HCT116 (cell line): ENCODE measurements around the gene CSNK1D. TPM values are rescaled to one million over a fixed set of nuclear protein-coding genes. Genes with fewer than 3 reads are reported as not detected.

Experiments
- ATAC-seq: fragments of 200-7000 bp; cut with Tn5 transposase; 2 replicates; pipeline ENCODE4 v1.9.1; 2020; ENCODE audit warnings: mild to moderate bottlenecking, moderate library complexity
- BruUV-seq: library from RNA; stranded (reverse); fragments of 400-500 nt; replicated peaks from 2 replicates; lab custom pipeline; 2021; lab: Mats Ljungman, UMichigan
- CTCF ChIA-PET: fragments of 300-600 bp; sonication (Branson Sonifier 250); formaldehyde crosslinking; loops from one replicate; lab custom pipeline; 2021; ENCODE audit warnings: antibody characterized with exemption; lab: Charles Lee
- POLR2A ChIA-PET: fragments of 300-600, 350-600 bp; sonication (Branson Sonifier 250); formaldehyde crosslinking; loops from one replicate; lab custom pipeline; 2021; ENCODE audit warnings: antibody characterized with exemption; lab: Charles Lee
- RAD21 ChIA-PET, 2 experiments: fragments of 300-600 bp; sonication (Branson Sonifier 250); formaldehyde crosslinking; loops; one replicate each; lab custom pipeline; 2023; ENCODE audit warnings: low total read pairs in 2 of 2; ENCODE audit not compliant: uncharacterized antibody in 2 of 2, unreplicated experiment in 2 of 2, low non-redundant PET in 1 of 2; lab: Charles Lee
- DNase-seq: peaks from one replicate; pipeline ENCODE4 v3.0.0-alpha.2; 2010; ENCODE audit warnings: low read depth, low spot score
- H2AFZ ChIP-seq: fragments of 200-600 bp; shearing (Covaris generic), sonication (generic); 2 replicates; pipeline ENCODE4 v1.6.1; 2017; ENCODE audit warnings: low read depth, mixed run types, mixed read lengths, antibody characterized with exemption, low read length; ENCODE audit not compliant: poor library complexity, severe bottlenecking
- H3K27ac ChIP-seq: 2 replicates; pipeline ENCODE4 v1.5.1; 2012; ENCODE audit warnings: low read depth, low read length
- H3K27me3 ChIP-seq: fragments of 200-600 bp; sonication (generic); 2 replicates; pipeline ENCODE4 v1.6.1; 2016; ENCODE audit warnings: mixed run types, low read length, mixed read lengths; ENCODE audit not compliant: insufficient read depth
- H3K36me3 ChIP-seq, 2 experiments: fragments of 200-500 bp in 1 of 2; fragments of 200-600 bp in 1 of 2; sonication (Bioruptor generic) in 1 of 2; sonication (generic) in 1 of 2; 2 replicates each; pipeline versions ENCODE4 v1.5.1 to v1.6.1; 2014 to 2016; ENCODE audit warnings: low read length in 2 of 2, inconsistent platforms in 1 of 2, mixed read lengths in 1 of 2, mixed run types in 1 of 2; ENCODE audit not compliant: insufficient read depth in 2 of 2, control insufficient read depth in 1 of 2
- H3K4me1 ChIP-seq, 2 experiments: fragments of 200-600 bp in 1 of 2; sonication (generic) in 1 of 2; 2 replicates each; pipeline versions ENCODE4 v1.5.1 to v1.6.1; 2012 to 2017; ENCODE audit warnings: low read length in 2 of 2, inconsistent platforms in 1 of 2, mild to moderate bottlenecking in 1 of 2, mixed read lengths in 1 of 2, mixed run types in 1 of 2, moderate library complexity in 1 of 2; ENCODE audit not compliant: insufficient read depth in 2 of 2, control insufficient read depth in 1 of 2
- H3K4me2 ChIP-seq: fragments of 200-600 bp; sonication (generic); 2 replicates; pipeline ENCODE4 v1.6.1; 2017; ENCODE audit warnings: mixed run types, low read length, mixed read lengths
- H3K4me3 ChIP-seq, 2 experiments: fragments of 200-600 bp in 1 of 2; sonication (generic) in 1 of 2; replicated peaks in 1 of 2; 2 replicates each; pipeline ENCODE4 v1.5.1; 2011 to 2016; ENCODE audit warnings: low read length in 2 of 2, control low read depth in 1 of 2, low read depth in 1 of 2, mild to moderate bottlenecking in 1 of 2, mixed read lengths in 1 of 2, mixed run types in 1 of 2
- H3K79me2 ChIP-seq: fragments of 200-600 bp; sonication (generic); 2 replicates; pipeline ENCODE4 v1.6.1; 2017; ENCODE audit warnings: mild to moderate bottlenecking, mixed run types, low read length, moderate library complexity, mixed read lengths; ENCODE audit not compliant: insufficient read depth
- H3K9ac ChIP-seq: fragments of 200-600 bp; sonication (generic); 2 replicates; pipeline ENCODE4 v1.6.1; 2016; ENCODE audit warnings: low read length, mixed read lengths
- H3K9me2 ChIP-seq: fragments of 200-600 bp; sonication (generic), shearing (Covaris generic); 2 replicates; pipeline ENCODE4 v1.6.1; 2017; ENCODE audit warnings: mixed run types, mild to moderate bottlenecking, moderate library complexity; ENCODE audit not compliant: insufficient read depth
- H3K9me3 ChIP-seq, 2 experiments: fragments of 200-500 bp in 1 of 2; fragments of 200-600 bp in 1 of 2; sonication (Bioruptor generic) in 1 of 2; sonication (generic) in 1 of 2; 2 replicates each; pipeline ENCODE4 v1.6.1; 2014 to 2017; ENCODE audit warnings: low read length in 2 of 2, mixed read lengths in 2 of 2, inconsistent platforms in 1 of 2, low read depth in 1 of 2, mild to moderate bottlenecking in 1 of 2, mixed run types in 1 of 2, moderate library complexity in 1 of 2; ENCODE audit not compliant: control insufficient read depth in 1 of 2, insufficient read depth in 1 of 2
- H4K20me1 ChIP-seq: fragments of 200-600 bp; sonication (generic), shearing (Covaris generic); 2 replicates; pipeline ENCODE4 v1.6.1; 2017; ENCODE audit warnings: mixed run types, mild to moderate bottlenecking, moderate library complexity; ENCODE audit not compliant: insufficient read depth
- CBX3 ChIP-seq: IDR thresholded peaks from 2 replicates; pipeline ENCODE4 v1.6.1; 2012; ENCODE audit warnings: low read depth
- CEBPB ChIP-seq: IDR thresholded peaks from 2 replicates; pipeline ENCODE4 v1.6.1; 2012; ENCODE audit warnings: low read depth
- ELF1 ChIP-seq: IDR thresholded peaks from 2 replicates; pipeline ENCODE4 v1.6.1; 2012; ENCODE audit warnings: low read depth, borderline replicate concordance
- EZH2 ChIP-seq: fragments of 200-600 bp; sonication (generic); IDR thresholded peaks from 2 replicates; pipeline ENCODE4 v1.6.1; 2017; ENCODE audit warnings: antibody characterized with exemption, mixed run types
- FOSL1 ChIP-seq: IDR thresholded peaks from 2 replicates; pipeline ENCODE4 v1.6.1; 2012; ENCODE audit warnings: low read depth
- JUND ChIP-seq: IDR thresholded peaks from 2 replicates; pipeline ENCODE4 v1.6.1; 2012
- POLR2AphosphoS5 ChIP-seq: IDR thresholded peaks from 2 replicates; pipeline ENCODE4 v1.6.1; 2011; ENCODE audit warnings: mild to moderate bottlenecking, low read depth, low read length, moderate library complexity
- RAD21 ChIP-seq: IDR thresholded peaks from 2 replicates; pipeline ENCODE4 v1.6.1; 2012; ENCODE audit warnings: low read depth, mild to moderate bottlenecking
- SIN3A ChIP-seq: IDR thresholded peaks from 2 replicates; pipeline ENCODE4 v1.6.1; 2012; ENCODE audit warnings: low read depth
- SP1 ChIP-seq: IDR thresholded peaks from 2 replicates; pipeline ENCODE4 v1.6.1; 2012; ENCODE audit warnings: low read depth
- intact Hi-C: fragments of 100-400 bp; cut with micrococcal nuclease; formaldehyde crosslinking; loops from 2 replicates; pipeline ENCODE4 v1.10.0; 2022
- total RNA-seq: library from RNA; stranded (reverse); gene quantifications from one replicate; pipeline ENCODE4 v1.2.1, GENCODE V29; 2021; ENCODE audit not compliant: unreplicated experiment
- TF ChIP-seq, protein P1 (sequence below): IDR thresholded peaks from 2 replicates; pipeline ENCODE4 v1.6.1; 2012; ENCODE audit warnings: low read depth
- TF ChIP-seq, protein P2 (sequence below), 3 experiments: fragments of 200-600 bp in 1 of 3; sonication (generic) in 1 of 3; IDR thresholded peaks in 2 of 3; conservative IDR thresholded peaks in 1 of 3; 2 replicates each; pipeline ENCODE4 v1.5.1; 2012 to 2017; ENCODE audit warnings: low read depth in 2 of 3, low read length in 2 of 3, antibody characterized with exemption in 1 of 3, borderline replicate concordance in 1 of 3, control low read depth in 1 of 3, mild to moderate bottlenecking in 1 of 3, mixed read lengths in 1 of 3, mixed run types in 1 of 3, moderate library complexity in 1 of 3; ENCODE audit not compliant: insufficient read depth in 1 of 3
- TF ChIP-seq, protein P3 (sequence below): IDR thresholded peaks from 2 replicates; pipeline ENCODE4 v1.6.1; 2012

The CSNK1D gene
- total RNA-seq, 1 experiment from 2014 or later = 176 TPM

DNA sequence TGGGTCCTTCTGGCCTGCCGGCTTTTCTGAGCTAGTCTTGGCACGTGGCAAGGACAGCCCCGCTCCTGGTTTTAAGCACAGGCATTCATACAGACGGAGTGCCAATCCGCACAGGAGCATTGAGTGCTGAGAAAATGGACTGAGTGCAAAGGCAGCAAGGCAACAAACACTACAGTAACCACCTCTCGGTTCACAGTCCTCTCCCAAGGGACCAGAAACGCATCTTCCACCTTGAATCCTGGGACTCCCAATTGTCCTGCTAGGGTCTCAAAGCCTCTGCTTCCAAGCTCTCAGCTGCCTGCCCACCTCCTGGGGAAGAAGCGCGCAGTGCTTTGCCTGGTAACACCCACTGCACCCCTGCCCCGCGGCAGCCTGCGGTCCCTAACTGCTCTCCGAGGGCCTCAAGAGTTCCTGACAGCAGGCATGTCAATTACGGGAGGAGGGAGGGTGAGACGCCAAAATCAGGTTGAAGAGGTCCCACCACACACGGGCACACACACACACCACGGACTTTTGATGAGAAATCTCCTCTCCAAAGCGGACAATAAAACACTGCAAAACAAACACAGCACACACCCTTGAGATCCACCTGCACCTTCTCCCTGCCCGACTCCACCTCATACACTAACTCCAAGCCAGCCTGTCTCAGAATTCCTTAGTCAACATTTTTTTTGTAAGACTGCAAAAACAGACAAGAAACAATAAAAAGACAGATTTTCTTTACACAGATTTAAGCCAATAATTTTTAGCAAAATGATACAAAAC, 29.7 kb downstream of the CSNK1D start (continued):
- TF ChIP-seq ELF1 = no peak
- TF ChIP-seq, protein P1, sequence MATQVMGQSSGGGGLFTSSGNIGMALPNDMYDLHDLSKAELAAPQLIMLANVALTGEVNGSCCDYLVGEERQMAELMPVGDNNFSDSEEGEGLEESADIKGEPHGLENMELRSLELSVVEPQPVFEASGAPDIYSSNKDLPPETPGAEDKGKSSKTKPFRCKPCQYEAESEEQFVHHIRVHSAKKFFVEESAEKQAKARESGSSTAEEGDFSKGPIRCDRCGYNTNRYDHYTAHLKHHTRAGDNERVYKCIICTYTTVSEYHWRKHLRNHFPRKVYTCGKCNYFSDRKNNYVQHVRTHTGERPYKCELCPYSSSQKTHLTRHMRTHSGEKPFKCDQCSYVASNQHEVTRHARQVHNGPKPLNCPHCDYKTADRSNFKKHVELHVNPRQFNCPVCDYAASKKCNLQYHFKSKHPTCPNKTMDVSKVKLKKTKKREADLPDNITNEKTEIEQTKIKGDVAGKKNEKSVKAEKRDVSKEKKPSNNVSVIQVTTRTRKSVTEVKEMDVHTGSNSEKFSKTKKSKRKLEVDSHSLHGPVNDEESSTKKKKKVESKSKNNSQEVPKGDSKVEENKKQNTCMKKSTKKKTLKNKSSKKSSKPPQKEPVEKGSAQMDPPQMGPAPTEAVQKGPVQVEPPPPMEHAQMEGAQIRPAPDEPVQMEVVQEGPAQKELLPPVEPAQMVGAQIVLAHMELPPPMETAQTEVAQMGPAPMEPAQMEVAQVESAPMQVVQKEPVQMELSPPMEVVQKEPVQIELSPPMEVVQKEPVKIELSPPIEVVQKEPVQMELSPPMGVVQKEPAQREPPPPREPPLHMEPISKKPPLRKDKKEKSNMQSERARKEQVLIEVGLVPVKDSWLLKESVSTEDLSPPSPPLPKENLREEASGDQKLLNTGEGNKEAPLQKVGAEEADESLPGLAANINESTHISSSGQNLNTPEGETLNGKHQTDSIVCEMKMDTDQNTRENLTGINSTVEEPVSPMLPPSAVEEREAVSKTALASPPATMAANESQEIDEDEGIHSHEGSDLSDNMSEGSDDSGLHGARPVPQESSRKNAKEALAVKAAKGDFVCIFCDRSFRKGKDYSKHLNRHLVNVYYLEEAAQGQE = no peak
- TF ChIP-seq EZH2 = no peak
- TF ChIP-seq RAD21 = no peak
- TF ChIP-seq SP1 = no peak
- TF ChIP-seq FOSL1 = no peak
- peak; percentile 52 for TF ChIP-seq POLR2AphosphoS5
- TF ChIP-seq, all 23 proteins: peak for 3

DNA sequence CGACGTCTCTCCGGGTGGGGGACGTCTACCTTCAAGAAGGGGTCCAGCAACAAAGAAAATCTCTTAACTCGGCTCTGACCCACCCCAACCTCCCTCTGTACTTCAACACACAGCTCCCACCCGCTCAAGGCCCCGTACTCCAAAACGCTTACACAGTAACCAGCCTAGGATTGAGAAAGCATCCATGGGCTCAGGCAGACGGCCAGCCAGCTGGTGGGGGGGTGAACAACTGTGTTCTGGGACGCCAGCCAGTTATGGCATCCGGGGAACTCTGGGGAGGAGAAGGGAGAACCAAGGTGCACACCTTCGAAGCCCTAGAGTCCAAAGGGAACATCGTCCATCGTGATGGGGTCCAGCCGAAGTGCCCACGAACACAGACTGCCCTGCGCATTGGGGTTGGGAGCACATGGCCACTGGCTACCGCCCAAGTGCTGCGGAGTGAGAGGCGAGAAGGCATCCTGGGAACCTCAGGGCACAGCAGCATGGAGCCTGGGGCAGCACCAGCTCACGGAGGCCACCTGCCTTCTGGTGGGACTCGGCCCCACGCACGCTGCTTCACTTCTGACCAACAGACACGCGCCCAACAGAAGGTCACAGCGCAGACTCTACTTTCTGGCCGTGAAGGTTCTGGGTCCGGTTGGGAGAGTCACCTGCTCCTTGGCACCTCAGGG, 30.4 kb downstream of the CSNK1D start:
- H3K4me1 ChIP-seq = peaks cover 25 to 68% of the 10 kb centered on the region in 2 experiments
- peaks cover 26% of the 10 kb centered on the region; the same call in 1 of the 2 replicates for H4K20me1 ChIP-seq
- no peak overlapping the region for H2AFZ ChIP-seq
- H3K9ac ChIP-seq = 0 out of 2 replicates have a peak overlapping the region, but pooled peaks have one; percentile 4
- POLR2A ChIA-PET = interaction anchor here (1.7 to 4.0 kb wide), 2 partner anchors 13 to 55 kb away, joined by 4 to 27 read pairs; partner anchors contain the start of gene SLC16A3
- H3K4me3 ChIP-seq = no peak overlapping the region
- H3K27me3 ChIP-seq = no peaks in the 10 kb centered on the region
- RAD21 ChIA-PET = no interaction called here
- TF ChIP-seq CBX3 = peak; percentile 13; the same call in 1 of the 2 replicates
- 0 out of 2 replicates have a peak, but pooled peaks have one; percentile 4 for TF ChIP-seq RAD21
- TF ChIP-seq SIN3A = peak; percentile 33; the same call in 1 of the 2 replicates
- TF ChIP-seq, protein P2, sequence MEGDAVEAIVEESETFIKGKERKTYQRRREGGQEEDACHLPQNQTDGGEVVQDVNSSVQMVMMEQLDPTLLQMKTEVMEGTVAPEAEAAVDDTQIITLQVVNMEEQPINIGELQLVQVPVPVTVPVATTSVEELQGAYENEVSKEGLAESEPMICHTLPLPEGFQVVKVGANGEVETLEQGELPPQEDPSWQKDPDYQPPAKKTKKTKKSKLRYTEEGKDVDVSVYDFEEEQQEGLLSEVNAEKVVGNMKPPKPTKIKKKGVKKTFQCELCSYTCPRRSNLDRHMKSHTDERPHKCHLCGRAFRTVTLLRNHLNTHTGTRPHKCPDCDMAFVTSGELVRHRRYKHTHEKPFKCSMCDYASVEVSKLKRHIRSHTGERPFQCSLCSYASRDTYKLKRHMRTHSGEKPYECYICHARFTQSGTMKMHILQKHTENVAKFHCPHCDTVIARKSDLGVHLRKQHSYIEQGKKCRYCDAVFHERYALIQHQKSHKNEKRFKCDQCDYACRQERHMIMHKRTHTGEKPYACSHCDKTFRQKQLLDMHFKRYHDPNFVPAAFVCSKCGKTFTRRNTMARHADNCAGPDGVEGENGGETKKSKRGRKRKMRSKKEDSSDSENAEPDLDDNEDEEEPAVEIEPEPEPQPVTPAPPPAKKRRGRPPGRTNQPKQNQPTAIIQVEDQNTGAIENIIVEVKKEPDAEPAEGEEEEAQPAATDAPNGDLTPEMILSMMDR (IDR thresholded peaks at IDR 0.05 in 2 of 3, conservative IDR thresholded peaks at IDR 0.05 in 1 of 3; ENCODE audit: borderline replicate concordance in 1 of 3, insufficient read depth in 1 of 3, low read depth in 2 of 3, low read length in 2 of 3) = no peak
- no peak for TF ChIP-seq EZH2
- no peak for TF ChIP-seq CEBPB
- no peak; the same call in 1 of the 2 replicates for TF ChIP-seq ELF1
- no peak for TF ChIP-seq FOSL1
- no peak for TF ChIP-seq SP1
- TF ChIP-seq, protein P3, sequence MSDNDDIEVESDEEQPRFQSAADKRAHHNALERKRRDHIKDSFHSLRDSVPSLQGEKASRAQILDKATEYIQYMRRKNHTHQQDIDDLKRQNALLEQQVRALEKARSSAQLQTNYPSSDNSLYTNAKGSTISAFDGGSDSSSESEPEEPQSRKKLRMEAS = peak; percentile 72
- TF ChIP-seq POLR2AphosphoS5 = peak; percentile 65
- TF ChIP-seq JUND = peak; percentile 17
- TF ChIP-seq, all 23 proteins: peak for 6
- Histone ChIP-seq H3K27ac (peak overlapping the region; percentile 57), H3K36me3 (peaks cover 31 to 63% of the 10 kb centered on the region in 2 experiments), H3K79me2 (peaks cover 59% of the 10 kb centered on the region), H3K9me2 (no peaks in the 10 kb centered on the region), H3K9me3 (no peaks in the 10 kb centered on the region), H3K4me2 (no peak overlapping the region)
- no TSS peak for BruUV-seq
- DNase-seq (no peak), ATAC-seq (no peak)
- intact Hi-C loops = no loop called here
- CTCF ChIA-PET = interaction anchor here (0.5 to 1.4 kb wide), 4 partner anchors 12 to 108 kb away, joined by 3 to 6 read pairs (median 4); no protein-coding TSS in a partner anchor
